Gastrocnemius medialis (tissue), 4 donors: ENCODE results near the gene VCL.

Source experiments
- CTCF ChIP-seq, 5 experiments: fragments of 450-650 bp in 3 of 5; fragments of 200-600 bp in 2 of 5; sonication (generic) in 2 of 5; IDR thresholded peaks in 4 of 5; conservative IDR thresholded peaks in 1 of 5; 1 replicate in 4 of 5; 2 replicates in 1 of 5; pipeline ENCODE4 v1.5.1; 2016 to 2019; ENCODE audit warnings: antibody characterized with exemption in 5 of 5, mild to moderate bottlenecking in 3 of 5, moderate library complexity in 3 of 5
- POLR2A ChIP-seq, 2 donors: fragments of 450-650 bp; IDR thresholded peaks; one replicate each; pipeline ENCODE4 v1.6.1; 2017; ENCODE audit warnings: antibody characterized with exemption in 2 of 2, mild to moderate bottlenecking in 2 of 2, moderate library complexity in 2 of 2

- TF ChIP-seq CTCF (IDR thresholded peaks at IDR 0.05 in 4 of 5, conservative IDR thresholded peaks at IDR 0.05 in 1 of 5) (no peak), POLR2A (IDR thresholded peaks at IDR 0.05) (no peak)
Measured at GRCh38 chr10:74153676-74154075, 155.8 kb downstream of the VCL start.
